ENCODE results near the gene NELL1. TPM values are rescaled to one million over a fixed set of nuclear protein-coding genes. Genes with fewer than 3 reads are reported as not detected.

The NELL1 gene
- polyA plus RNA-seq, 2 donors, result 0.04 to 0.08 TPM

GRCh38 chr11:20634044-20634443 lies 35.3 kb upstream of the NELL1 start:
- Histone ChIP-seq H3K4me1 (ENCODE audit: control insufficient read depth in 2 of 2, insufficient read depth in 2 of 2, low read length in 1 of 2) (no peaks in the 10 kb centered on the region), H3K27ac (ENCODE audit: low read depth in 2 of 2, low read length in 1 of 2) (no peak overlapping the region), H3K27me3 (ENCODE audit: control insufficient read depth in 1 of 2, insufficient read depth in 2 of 2, low read length in 2 of 2) (no peaks in the 10 kb centered on the region), H3K9me3 (ENCODE audit: control insufficient read depth in 2 of 2, insufficient read depth in 1 of 2, low read depth in 1 of 2, low read length in 1 of 2) (no peaks in the 10 kb centered on the region), H3K36me3 (ENCODE audit: control insufficient read depth in 2 of 2, insufficient read depth in 2 of 2, low read length in 1 of 2) (no peaks in the 10 kb centered on the region), H3K4me3 (ENCODE audit: low read depth in 1 of 2, low read length in 2 of 2) (no peak overlapping the region)
- 90 to 98% methylated on average over 5 of the region's 5 CpGs for WGBS, 2 donors

GRCh38 chr11:20634781-20635180 lies 34.6 kb upstream of the NELL1 start:
- no peaks in the 10 kb centered on the region for H3K27me3 ChIP-seq (ENCODE audit: control insufficient read depth in 1 of 2, insufficient read depth in 2 of 2, low read length in 2 of 2)
- H3K36me3 ChIP-seq (ENCODE audit: control insufficient read depth in 2 of 2, insufficient read depth in 2 of 2, low read length in 1 of 2), result no peaks in the 10 kb centered on the region
- H3K4me3 ChIP-seq (ENCODE audit: low read depth in 1 of 2, low read length in 2 of 2), result no peak overlapping the region
- no peaks in the 10 kb centered on the region for H3K9me3 ChIP-seq (ENCODE audit: control insufficient read depth in 2 of 2, insufficient read depth in 1 of 2, low read depth in 1 of 2, low read length in 1 of 2)
- no peaks in the 10 kb centered on the region for H3K4me1 ChIP-seq (ENCODE audit: control insufficient read depth in 2 of 2, insufficient read depth in 2 of 2, low read length in 1 of 2)
- H3K27ac ChIP-seq (ENCODE audit: low read depth in 2 of 2, low read length in 1 of 2), result no peak overlapping the region
- WGBS, 2 donors, result 62 to 77% methylated on average over 7 of the region's 7 CpGs

GRCh38 chr11:20638074-20638473 lies 31.3 kb upstream of the NELL1 start:
- Histone ChIP-seq H3K4me1 (ENCODE audit: control insufficient read depth in 2 of 2, insufficient read depth in 2 of 2, low read length in 1 of 2) (no peaks in the 10 kb centered on the region), H3K4me3 (ENCODE audit: low read depth in 1 of 2, low read length in 2 of 2) (no peak overlapping the region), H3K27me3 (ENCODE audit: control insufficient read depth in 1 of 2, insufficient read depth in 2 of 2, low read length in 2 of 2) (no peaks in the 10 kb centered on the region), H3K9me3 (ENCODE audit: control insufficient read depth in 2 of 2, insufficient read depth in 1 of 2, low read depth in 1 of 2, low read length in 1 of 2) (no peaks in the 10 kb centered on the region), H3K36me3 (ENCODE audit: control insufficient read depth in 2 of 2, insufficient read depth in 2 of 2, low read length in 1 of 2) (no peaks in the 10 kb centered on the region), H3K27ac (ENCODE audit: low read depth in 2 of 2, low read length in 1 of 2) (no peak overlapping the region)
- WGBS, 2 donors, result 63 to 83% methylated on average over 7 of the region's 7 CpGs

DNA sequence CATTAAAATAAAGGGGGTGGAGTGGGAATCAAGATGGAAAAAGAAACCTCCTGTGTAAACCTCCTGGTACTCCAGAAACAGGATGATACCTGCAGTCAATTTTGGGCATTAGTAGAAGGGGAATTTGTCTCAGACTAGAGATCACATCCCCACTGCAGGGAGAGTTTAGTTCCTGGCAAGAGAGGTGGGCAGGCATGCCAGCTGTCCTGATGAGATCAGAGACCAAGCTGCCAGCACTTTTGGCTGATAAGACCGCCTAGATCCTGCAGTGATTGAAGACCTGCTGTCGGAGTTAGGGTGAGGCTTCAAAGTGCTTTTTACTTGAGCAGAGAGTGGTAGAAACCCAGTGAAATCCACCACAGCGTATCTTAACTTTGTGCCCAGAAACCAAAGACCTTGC lies 29.7 kb upstream of the NELL1 start:
- Histone ChIP-seq H3K9me3 (ENCODE audit: control insufficient read depth in 2 of 2, insufficient read depth in 1 of 2, low read depth in 1 of 2, low read length in 1 of 2) (no peaks in the 10 kb centered on the region), H3K4me1 (ENCODE audit: control insufficient read depth in 2 of 2, insufficient read depth in 2 of 2, low read length in 1 of 2) (no peaks in the 10 kb centered on the region), H3K4me3 (ENCODE audit: low read depth in 1 of 2, low read length in 2 of 2) (no peak overlapping the region), H3K27me3 (ENCODE audit: control insufficient read depth in 1 of 2, insufficient read depth in 2 of 2, low read length in 2 of 2) (no peaks in the 10 kb centered on the region), H3K36me3 (ENCODE audit: control insufficient read depth in 2 of 2, insufficient read depth in 2 of 2, low read length in 1 of 2) (no peaks in the 10 kb centered on the region), H3K27ac (ENCODE audit: low read depth in 2 of 2, low read length in 1 of 2) (no peak overlapping the region)
- 38 to 40% methylated on average over 3 of the region's 3 CpGs for WGBS, 2 donors

GRCh38 chr11:20640401-20640800 lies 29.0 kb upstream of the NELL1 start:
- Histone ChIP-seq H3K36me3 (ENCODE audit: control insufficient read depth in 2 of 2, insufficient read depth in 2 of 2, low read length in 1 of 2) (no peaks in the 10 kb centered on the region), H3K4me3 (ENCODE audit: low read depth in 1 of 2, low read length in 2 of 2) (no peak overlapping the region), H3K27me3 (ENCODE audit: control insufficient read depth in 1 of 2, insufficient read depth in 2 of 2, low read length in 2 of 2) (no peaks in the 10 kb centered on the region), H3K27ac (ENCODE audit: low read depth in 2 of 2, low read length in 1 of 2) (no peak overlapping the region), H3K4me1 (ENCODE audit: control insufficient read depth in 2 of 2, insufficient read depth in 2 of 2, low read length in 1 of 2) (no peaks in the 10 kb centered on the region), H3K9me3 (ENCODE audit: control insufficient read depth in 2 of 2, insufficient read depth in 1 of 2, low read depth in 1 of 2, low read length in 1 of 2) (no peaks in the 10 kb centered on the region)
- 92 to 94% methylated on average over 2 of the region's 2 CpGs for WGBS, 2 donors

DNA sequence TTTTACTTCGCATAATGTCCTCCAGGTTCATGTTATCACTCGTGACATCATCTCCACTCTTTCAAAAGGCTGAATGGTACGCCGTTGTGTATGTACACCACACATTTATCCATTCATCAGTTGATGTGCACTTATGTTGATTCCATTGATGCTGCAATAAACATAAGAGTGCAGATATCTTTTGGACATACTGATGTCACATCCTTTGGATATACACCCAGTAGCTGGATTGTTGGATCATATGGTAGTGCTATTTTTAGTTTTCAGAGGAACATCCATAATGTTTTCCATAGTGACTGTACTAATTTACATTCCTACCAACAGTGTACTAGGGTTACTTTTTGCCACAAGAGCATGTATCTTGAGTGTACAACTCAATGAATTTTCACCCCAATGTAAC lies 25.0 kb upstream of the NELL1 start:
- Histone ChIP-seq H3K4me3 (ENCODE audit: low read depth in 1 of 2, low read length in 2 of 2) (no peak overlapping the region), H3K27ac (ENCODE audit: low read depth in 2 of 2, low read length in 1 of 2) (no peak overlapping the region), H3K4me1 (ENCODE audit: control insufficient read depth in 2 of 2, insufficient read depth in 2 of 2, low read length in 1 of 2) (no peaks in the 10 kb centered on the region), H3K9me3 (ENCODE audit: control insufficient read depth in 2 of 2, insufficient read depth in 1 of 2, low read depth in 1 of 2, low read length in 1 of 2) (no peaks in the 10 kb centered on the region), H3K36me3 (ENCODE audit: control insufficient read depth in 2 of 2, insufficient read depth in 2 of 2, low read length in 1 of 2) (no peaks in the 10 kb centered on the region), H3K27me3 (ENCODE audit: control insufficient read depth in 1 of 2, insufficient read depth in 2 of 2, low read length in 2 of 2) (no peaks in the 10 kb centered on the region)
- WGBS, 2 donors, result 82 to 84% methylated on average over 4 of the region's 4 CpGs

DNA sequence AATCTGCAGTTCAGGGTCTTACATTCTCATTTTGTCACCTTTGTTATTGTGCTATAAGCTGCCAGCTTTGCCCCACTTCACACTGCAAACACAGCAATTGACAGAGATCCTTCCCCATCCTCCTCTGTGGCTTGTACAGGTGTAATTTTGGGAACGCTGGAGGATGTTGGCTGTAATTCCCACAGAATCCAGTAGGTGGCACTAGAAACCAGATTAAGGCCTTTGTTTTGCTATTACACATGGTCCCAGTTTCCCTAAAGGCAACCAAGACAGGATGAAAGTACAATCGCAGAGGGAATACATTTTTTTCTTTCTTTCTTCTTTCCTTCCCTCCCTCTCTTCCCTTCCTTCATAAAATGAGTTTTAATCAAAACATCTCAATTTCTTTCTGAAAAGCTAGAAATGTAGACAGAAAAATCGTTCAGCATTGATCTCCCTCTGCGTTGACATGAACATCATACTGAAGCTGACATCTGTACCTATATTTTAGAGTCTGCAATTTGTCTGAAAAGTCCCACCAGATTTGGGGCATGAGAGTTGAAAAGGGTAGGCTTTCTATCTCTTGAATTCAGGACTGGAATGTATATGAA lies 21.3 kb upstream of the NELL1 start:
- WGBS, 2 donors, result 39 to 42% methylated on average over 4 of the region's 4 CpGs
- Histone ChIP-seq H3K9me3 (ENCODE audit: control insufficient read depth in 2 of 2, insufficient read depth in 1 of 2, low read depth in 1 of 2, low read length in 1 of 2) (no peaks in the 10 kb centered on the region), H3K27me3 (ENCODE audit: control insufficient read depth in 1 of 2, insufficient read depth in 2 of 2, low read length in 2 of 2) (no peaks in the 10 kb centered on the region), H3K4me3 (ENCODE audit: low read depth in 1 of 2, low read length in 2 of 2) (no peak overlapping the region), H3K36me3 (ENCODE audit: control insufficient read depth in 2 of 2, insufficient read depth in 2 of 2, low read length in 1 of 2) (no peaks in the 10 kb centered on the region), H3K4me1 (ENCODE audit: control insufficient read depth in 2 of 2, insufficient read depth in 2 of 2, low read length in 1 of 2) (no peaks in the 10 kb centered on the region), H3K27ac (ENCODE audit: low read depth in 2 of 2, low read length in 1 of 2) (no peak overlapping the region)

GRCh38 chr11:20652150-20652806 lies 17.1 kb upstream of the NELL1 start:
- no peaks in the 10 kb centered on the region for H3K27me3 ChIP-seq (ENCODE audit: control insufficient read depth in 1 of 2, insufficient read depth in 2 of 2, low read length in 2 of 2)
- H3K36me3 ChIP-seq (ENCODE audit: control insufficient read depth in 2 of 2, insufficient read depth in 2 of 2, low read length in 1 of 2), result no peaks in the 10 kb centered on the region
- WGBS, 2 donors, result 81 to 83% methylated on average over 13 of the region's 13 CpGs
- no peaks in the 10 kb centered on the region for H3K4me1 ChIP-seq (ENCODE audit: control insufficient read depth in 2 of 2, insufficient read depth in 2 of 2, low read length in 1 of 2)
- no peak overlapping the region for H3K4me3 ChIP-seq (ENCODE audit: low read depth in 1 of 2, low read length in 2 of 2)
- H3K27ac ChIP-seq (ENCODE audit: low read depth in 2 of 2, low read length in 1 of 2), result no peak overlapping the region
- no peaks in the 10 kb centered on the region for H3K9me3 ChIP-seq (ENCODE audit: control insufficient read depth in 2 of 2, insufficient read depth in 1 of 2, low read depth in 1 of 2, low read length in 1 of 2)

DNA sequence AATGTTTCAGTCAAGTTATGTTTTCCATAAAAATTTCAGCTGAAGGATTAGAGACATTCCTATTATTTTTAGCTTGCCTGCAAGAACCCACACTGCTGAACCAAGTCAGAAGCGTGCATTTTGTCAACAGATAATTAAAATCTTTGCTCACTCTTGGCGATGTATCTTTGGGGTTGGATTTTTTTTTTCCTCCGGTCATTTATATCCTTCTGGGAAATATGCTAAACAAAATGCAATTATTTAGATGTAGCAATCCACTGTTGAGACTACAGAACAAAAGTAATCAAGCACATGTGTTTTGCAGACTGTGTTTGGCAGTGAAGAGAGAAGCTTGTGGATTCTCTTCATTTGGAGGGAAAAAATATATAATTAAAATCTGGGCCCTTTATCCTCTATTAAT lies 15.3 kb upstream of the NELL1 start:
- Histone ChIP-seq H3K4me3 (ENCODE audit: low read depth in 1 of 2, low read length in 2 of 2) (no peak overlapping the region), H3K36me3 (ENCODE audit: control insufficient read depth in 2 of 2, insufficient read depth in 2 of 2, low read length in 1 of 2) (no peaks in the 10 kb centered on the region)
- WGBS, 2 donors, result 73 to 80% methylated on average over 3 of the region's 3 CpGs

DNA sequence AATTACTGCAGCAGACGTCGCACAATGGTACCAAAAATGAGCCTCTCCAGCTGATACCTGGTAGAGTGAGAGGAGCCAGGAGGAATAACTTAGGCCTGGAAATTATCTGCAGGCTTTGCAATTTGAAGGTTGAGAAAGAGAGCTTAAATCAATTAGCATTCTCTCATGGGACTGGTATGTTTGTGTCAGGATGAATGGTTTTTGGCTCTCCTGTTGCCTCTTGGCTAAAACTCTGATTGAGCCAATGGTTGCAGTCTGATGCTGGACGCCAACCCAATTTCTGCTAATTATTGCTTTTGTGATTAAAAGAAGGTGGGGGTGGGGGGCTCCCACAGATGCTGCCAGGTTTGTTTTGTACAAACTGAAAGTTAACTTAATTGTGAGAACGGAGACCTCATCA lies 12.5 kb upstream of the NELL1 start:
- Histone ChIP-seq H3K27ac (ENCODE audit: low read depth in 2 of 2, low read length in 1 of 2) (no peak overlapping the region), H3K4me3 (ENCODE audit: low read depth in 1 of 2, low read length in 2 of 2) (no peak overlapping the region), H3K4me1 (ENCODE audit: control insufficient read depth in 2 of 2, insufficient read depth in 2 of 2, low read length in 1 of 2) (no peaks in the 10 kb centered on the region), H3K9me3 (ENCODE audit: control insufficient read depth in 2 of 2, insufficient read depth in 1 of 2, low read depth in 1 of 2, low read length in 1 of 2) (no peaks in the 10 kb centered on the region), H3K27me3 (ENCODE audit: control insufficient read depth in 1 of 2, insufficient read depth in 2 of 2, low read length in 2 of 2) (no peaks in the 10 kb centered on the region), H3K36me3 (ENCODE audit: control insufficient read depth in 2 of 2, insufficient read depth in 2 of 2, low read length in 1 of 2) (no peaks in the 10 kb centered on the region)
- 82 to 85% methylated on average over 4 of the region's 4 CpGs for WGBS, 2 donors

More for the DNA sequence above, 15.3 kb upstream of the NELL1 start:
- Histone ChIP-seq H3K27me3 (ENCODE audit: control insufficient read depth in 1 of 2, insufficient read depth in 2 of 2, low read length in 2 of 2) (no peaks in the 10 kb centered on the region), H3K9me3 (ENCODE audit: control insufficient read depth in 2 of 2, insufficient read depth in 1 of 2, low read depth in 1 of 2, low read length in 1 of 2) (no peaks in the 10 kb centered on the region), H3K4me1 (ENCODE audit: control insufficient read depth in 2 of 2, insufficient read depth in 2 of 2, low read length in 1 of 2) (no peaks in the 10 kb centered on the region), H3K27ac (ENCODE audit: low read depth in 2 of 2, low read length in 1 of 2) (no peak overlapping the region)

Measured in esophagus (tissue), 2 donors.